ENCODE results near the gene FGF22.
A peak's percentile ranks its signal among the peaks of the same experiment; 100 is the strongest.
"Not testable (repeated sequence)": the region's sequence is repeated elsewhere in the genome, so short reads cannot be mapped to it uniquely, and the experiment has no call there.

The FGF22 gene

GRCh38 chr19:607301-608154, 32.2 kb upstream of the FGF22 start:
- DNase-seq = no peak

DNA sequence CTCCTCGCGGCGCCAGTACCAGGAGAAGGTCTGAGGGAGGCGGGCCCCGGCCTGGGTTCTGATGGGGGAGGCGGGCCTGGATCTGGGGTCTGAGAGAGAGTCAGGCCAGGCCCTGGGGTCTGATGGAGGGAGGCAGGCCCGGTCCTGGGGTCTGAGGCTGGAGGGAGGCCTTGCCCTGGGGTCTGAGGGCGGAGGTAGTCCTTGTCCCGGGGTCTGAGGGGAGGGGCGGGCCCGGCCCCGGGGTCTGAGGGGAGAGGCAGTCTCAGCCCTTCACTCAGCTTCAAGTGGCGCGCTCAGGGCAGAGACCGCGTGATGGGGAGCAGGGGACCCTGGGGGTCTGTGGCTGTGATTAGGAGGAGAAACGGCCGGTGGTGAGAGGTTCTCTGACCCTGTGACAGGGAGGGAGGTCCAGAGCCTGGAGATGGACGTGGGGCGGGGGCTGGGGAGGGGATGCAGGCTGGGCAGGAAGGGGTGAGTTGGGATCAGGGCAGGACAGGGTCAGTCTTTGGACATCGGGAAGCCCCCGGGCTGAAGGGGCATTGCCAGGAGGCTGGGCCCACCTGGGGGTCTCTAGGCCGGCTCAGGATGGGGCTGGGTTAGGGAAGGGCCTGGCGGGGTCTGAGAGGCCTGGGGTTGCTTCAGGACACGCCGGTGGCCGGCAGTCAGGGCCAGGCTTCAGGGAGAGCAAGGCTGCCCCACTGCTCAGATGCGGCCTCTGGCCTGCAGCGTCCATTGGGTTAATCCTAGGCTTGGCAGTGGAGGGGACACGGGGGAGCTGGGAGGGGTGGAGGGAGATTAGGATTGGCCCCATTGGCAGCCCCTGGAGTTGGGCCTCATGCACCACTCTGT, 31.3 kb upstream of the FGF22 start:
- DNase-seq = no peak

- peak; percentile 69 for DNase-seq
Measured at GRCh38 chr19:609004-609346, 30.7 kb upstream of the FGF22 start.

GRCh38 chr19:610071-610800, 29.4 kb upstream of the FGF22 start:
- DNase-seq = no peak

- DNase-seq = no peak
Measured at GRCh38 chr19:610801-611480, 28.7 kb upstream of the FGF22 start.

GRCh38 chr19:611481-611868, 28.2 kb upstream of the FGF22 start:
- DNase-seq = no peak

DNA sequence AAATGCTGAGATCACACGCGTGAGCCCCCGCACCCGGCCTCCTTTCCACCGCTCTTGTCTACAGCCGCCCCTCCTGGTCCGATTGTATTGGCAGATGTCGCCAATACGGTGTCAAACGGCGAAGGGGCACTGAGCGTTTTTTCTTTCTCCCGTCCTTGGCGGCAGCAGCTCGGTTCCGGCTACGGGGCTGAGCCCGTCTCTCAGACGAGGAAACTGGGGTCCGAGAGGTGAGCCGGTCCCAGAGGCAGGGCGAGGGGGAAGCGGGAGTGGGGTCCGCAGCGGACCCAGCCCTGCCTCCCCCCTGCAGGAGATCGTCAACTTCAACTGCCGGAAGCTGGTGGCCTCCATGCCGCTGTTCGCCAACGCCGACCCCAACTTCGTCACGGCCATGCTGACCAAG, 26.7 kb upstream of the FGF22 start:
- no peak for DNase-seq

GRCh38 chr19:613732-614567, 25.7 kb upstream of the FGF22 start:
- no peak for DNase-seq

DNA sequence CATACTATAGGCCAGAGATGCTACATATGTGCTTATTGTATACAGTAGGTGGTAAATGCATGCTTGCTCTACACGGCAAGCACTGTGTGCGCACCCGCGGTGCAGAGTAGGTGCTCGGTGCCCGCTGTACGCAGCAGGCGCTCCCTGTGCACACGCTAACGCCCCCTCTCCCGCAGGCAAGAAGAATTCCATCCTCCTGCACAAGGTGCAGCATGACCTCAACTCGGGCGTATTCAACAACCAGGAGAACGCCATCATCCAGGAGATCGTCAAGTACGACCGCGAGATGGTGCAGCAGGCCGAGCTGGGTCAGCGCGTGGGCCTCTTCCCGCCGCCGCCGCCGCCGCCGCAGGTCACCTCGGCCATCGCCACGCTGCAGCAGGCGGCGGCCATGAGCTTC, 24.1 kb upstream of the FGF22 start:
- no peak for DNase-seq

DNA sequence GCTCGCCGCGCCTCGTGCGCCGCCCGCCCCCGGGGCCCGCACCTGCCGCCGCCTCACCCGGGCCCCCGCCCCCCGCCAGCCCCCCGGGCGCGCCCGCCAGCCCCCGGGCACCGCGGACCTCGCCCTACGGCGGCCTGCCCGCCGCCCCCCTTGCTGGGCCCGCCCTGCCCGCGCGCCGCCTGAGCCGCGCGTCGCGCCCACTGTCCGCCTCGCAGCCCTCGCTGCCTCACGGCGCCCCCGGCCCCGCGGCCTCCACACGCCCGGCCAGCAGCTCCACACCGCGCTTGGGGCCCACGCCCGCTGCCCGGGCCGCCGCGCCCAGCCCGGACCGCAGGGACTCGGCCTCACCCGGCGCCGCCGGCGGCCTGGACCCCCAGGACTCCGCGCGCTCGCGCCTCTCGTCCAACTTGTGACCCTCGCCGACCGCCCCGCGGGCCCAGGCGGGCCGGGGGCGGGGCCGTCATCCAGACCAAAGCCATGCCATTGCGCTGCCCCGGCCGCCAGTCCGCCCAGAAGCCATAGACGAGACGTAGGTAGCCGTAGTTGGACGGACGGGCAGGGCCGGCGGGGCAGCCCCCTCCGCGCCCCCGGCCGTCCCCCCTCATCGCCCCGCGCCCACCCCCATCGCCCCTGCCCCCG, 23.5 kb upstream of the FGF22 start:
- no peak for DNase-seq

DNA sequence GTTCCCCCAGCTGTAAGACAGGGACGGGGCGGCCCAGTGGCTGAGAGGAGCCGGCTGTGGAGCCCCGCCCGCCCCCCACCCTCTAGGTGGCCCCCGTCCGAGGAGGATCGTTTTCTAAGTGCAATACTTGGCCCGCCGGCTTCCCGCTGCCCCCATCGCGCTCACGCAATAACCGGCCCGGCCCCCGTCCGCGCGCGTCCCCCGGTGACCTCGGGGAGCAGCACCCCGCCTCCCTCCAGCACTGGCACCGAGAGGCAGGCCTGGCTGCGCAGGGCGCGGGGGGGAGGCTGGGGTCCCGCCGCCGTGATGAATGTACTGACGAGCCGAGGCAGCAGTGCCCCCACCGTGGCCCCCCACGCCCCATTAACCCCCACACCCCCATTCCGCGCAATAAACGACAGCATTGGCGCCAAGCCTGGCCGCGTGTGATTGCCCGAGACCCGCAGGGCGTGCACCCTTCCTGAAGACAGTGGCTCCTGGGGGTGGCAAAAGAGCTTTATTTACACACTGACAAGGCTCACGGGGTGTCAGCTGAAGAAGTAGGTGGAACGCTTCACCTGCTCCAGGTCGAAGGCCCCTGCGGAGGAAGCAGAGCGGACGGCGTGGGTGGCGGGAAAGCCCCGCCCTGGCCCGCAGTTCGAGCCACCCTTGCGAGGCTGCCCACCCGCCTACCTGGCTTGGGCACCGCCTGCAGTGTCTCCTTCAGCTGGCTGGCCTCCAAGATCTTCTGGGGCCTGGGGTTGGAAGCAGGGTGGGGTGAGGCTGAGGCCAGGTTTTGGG, 22.7 kb upstream of the FGF22 start:
- no peak for DNase-seq

GRCh38 chr19:617551-618246, 22.0 kb upstream of the FGF22 start:
- DNase-seq = no peak

- no peak for DNase-seq
Measured at GRCh38 chr19:618247-618619, 21.4 kb upstream of the FGF22 start.

DNA sequence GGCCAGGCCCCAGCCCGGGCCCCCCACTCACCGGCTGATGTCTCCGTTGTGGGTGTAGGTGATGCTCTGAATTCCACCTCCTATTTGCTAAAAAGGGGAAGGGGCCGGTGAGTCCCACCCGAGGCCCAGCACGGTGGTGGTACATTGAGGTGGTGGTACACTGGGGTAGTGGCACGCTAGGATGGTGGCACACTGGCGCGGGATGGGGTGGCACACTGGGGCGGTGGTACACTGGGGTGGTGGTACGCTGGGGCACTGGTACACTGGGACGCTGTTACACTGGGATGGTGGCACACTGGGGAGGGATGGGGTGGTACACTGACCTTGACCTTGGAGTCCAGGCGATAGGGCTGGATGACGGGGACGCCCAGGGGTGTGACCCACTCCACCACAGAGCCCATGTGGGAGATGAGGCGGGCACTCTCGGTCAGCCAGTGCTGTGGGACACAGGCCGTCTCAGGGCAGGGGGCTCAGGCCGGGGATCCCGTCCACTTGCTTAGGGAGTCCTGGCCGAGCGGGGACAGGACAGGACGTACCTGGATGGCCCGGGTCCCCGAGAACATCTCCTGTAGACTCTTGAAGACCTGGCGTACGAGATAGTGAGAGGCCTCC, 20.9 kb upstream of the FGF22 start:
- DNase-seq = no peak

GRCh38 chr19:619286-620002, 20.2 kb upstream of the FGF22 start:
- no peak for DNase-seq

DNA sequence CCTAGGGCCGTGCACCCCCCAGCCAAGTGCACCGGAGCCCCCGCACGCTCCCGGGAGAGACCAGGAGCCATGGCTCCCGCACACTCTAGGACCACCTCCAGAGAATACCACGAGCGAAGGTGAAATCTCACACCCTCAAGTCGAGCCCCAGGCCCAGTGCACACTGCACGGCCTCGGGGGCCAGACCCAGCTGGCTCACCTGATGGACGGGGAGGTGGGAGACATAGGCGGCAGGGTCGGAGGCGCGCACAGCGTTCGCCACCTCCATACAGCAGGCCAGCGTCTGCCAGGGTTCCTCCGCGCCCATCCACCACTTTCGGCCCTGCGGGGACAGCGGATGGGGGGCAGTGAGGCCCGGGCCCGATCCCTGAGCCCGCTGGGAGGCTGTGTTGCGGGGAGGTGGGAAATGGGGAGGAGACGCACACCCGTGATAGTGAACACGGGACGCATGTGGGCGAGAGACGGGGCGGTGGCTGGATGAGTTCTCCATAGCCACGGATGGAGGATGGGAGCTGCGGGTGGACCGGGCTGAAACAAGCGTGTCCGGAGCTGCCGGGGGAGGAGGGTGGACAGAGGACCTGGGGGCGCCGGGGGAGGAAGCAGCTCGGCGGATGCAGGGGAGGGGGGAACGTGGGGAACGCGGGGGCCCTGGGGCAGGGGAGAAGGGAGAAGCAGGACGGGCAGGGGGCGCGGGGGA, 19.4 kb upstream of the FGF22 start:
- DNase-seq = no peak

GRCh38 chr19:621191-621590, 18.5 kb upstream of the FGF22 start:
- not testable (repeated sequence) for DNase-seq

- no peak for DNase-seq
Measured at GRCh38 chr19:621819-622218, 17.9 kb upstream of the FGF22 start.

Data from inflammatory macrophage treated with lipopolysaccharide for 4 hours (primary cell).